ENCODE results near the gene ASB11. TPM values are rescaled to one million over a fixed set of nuclear protein-coding genes. Genes with fewer than 3 reads are reported as not detected.

The ASB11 gene
- total RNA-seq, 1 experiment from 2014 or later = not detected

GRCh38 chrX:15292861-15293260, 22.6 kb downstream of the ASB11 start:
- no peak overlapping the region for H2BK5ac ChIP-seq (ENCODE audit: insufficient read length, low read length)
- no peak overlapping the region for H2BK15ac ChIP-seq (ENCODE audit: low read depth, low read length)
- H3K4me2 ChIP-seq (ENCODE audit: insufficient read depth, insufficient read length, low read length) = no peak overlapping the region
- H3T11ph ChIP-seq (ENCODE audit: low read length) = no peak overlapping the region
- TF ChIP-seq CTCF (conservative IDR thresholded peaks at IDR 0.05) = no peak
- no peak overlapping the region for H4K8ac ChIP-seq (replicated peaks; ENCODE audit: insufficient read length, low read depth, low read length)
- DNase-seq = no peak
- H3K18ac ChIP-seq (ENCODE audit: insufficient read length, low read depth, low read length) = no peak overlapping the region
- H3K9me3 ChIP-seq (ENCODE audit: control insufficient read depth, low read depth, low read length) = no peaks in the 10 kb centered on the region
- no peaks in the 10 kb centered on the region for H3K4me1 ChIP-seq (ENCODE audit: insufficient read depth, low read length)
- no peaks in the 10 kb centered on the region for H3K79me2 ChIP-seq (ENCODE audit: insufficient read depth, low read length)
- no peak overlapping the region for H3K9ac ChIP-seq (ENCODE audit: extremely low read depth, insufficient read length, low read length)
- no peak overlapping the region for H3K27ac Mint-ChIP-seq
- no peak overlapping the region for H4K91ac ChIP-seq (ENCODE audit: insufficient read length, low read depth, low read length)
- H3K23me2 ChIP-seq (ENCODE audit: insufficient read length, low read depth, low read length, poor library complexity, severe bottlenecking) = no peaks in the 10 kb centered on the region
- WGBS (ENCODE audit: extremely low coverage, insufficient read length, low lambda C conversion rate) = no CpG with 5 or more reads among the region's 3 CpGs
- no peak overlapping the region for H2BK120ac ChIP-seq (ENCODE audit: low read depth, low read length, poor library complexity, severe bottlenecking)
- H3K36me3 Mint-ChIP-seq (ENCODE audit: insufficient read depth in 1 of 3, low read depth in 3 of 3) = no peaks in the 10 kb centered on the region
- no peaks in the 10 kb centered on the region for H3K79me1 ChIP-seq (ENCODE audit: insufficient read depth, low read depth, low read length, poor library complexity, severe bottlenecking)
- no peak overlapping the region for H4K5ac ChIP-seq (ENCODE audit: insufficient read length, low read depth, low read length)
- H2BK20ac ChIP-seq (ENCODE audit: low read depth, low read length, poor library complexity, severe bottlenecking) = no peak overlapping the region
- no peak overlapping the region for H2AFZ ChIP-seq (ENCODE audit: low read length)
- no peak overlapping the region for H3K4me3 Mint-ChIP-seq
- H2AK5ac ChIP-seq (ENCODE audit: insufficient read length, low read length) = no peak overlapping the region
- no peak overlapping the region for H3K56ac ChIP-seq (ENCODE audit: insufficient read length, low read depth, low read length)
- H3K4me1 Mint-ChIP-seq = no peaks in the 10 kb centered on the region
- no peak overlapping the region for H3K23ac ChIP-seq (ENCODE audit: insufficient read length, low read depth, low read length)
- H3K9me3 Mint-ChIP-seq = peaks cover 18 to 33% of the 10 kb centered on the region in 2 experiments
- H3K27ac ChIP-seq (ENCODE audit: insufficient read length, low read depth, low read length) = no peak overlapping the region
- H4K20me1 ChIP-seq (ENCODE audit: control insufficient read depth, insufficient read depth, insufficient read length) = no peaks in the 10 kb centered on the region
- H2BK12ac ChIP-seq (ENCODE audit: insufficient read length, low read depth, low read length) = no peak overlapping the region
- no peak overlapping the region for H3K14ac ChIP-seq (ENCODE audit: insufficient read depth, low read length)
- H3K27me3 Mint-ChIP-seq (ENCODE audit: low read depth) = no peaks in the 10 kb centered on the region
- H3K27me3 ChIP-seq (ENCODE audit: insufficient read depth, low read length) = no peaks in the 10 kb centered on the region
- no peak overlapping the region for H3K4ac ChIP-seq (ENCODE audit: low read depth, low read length)

Data from H9 (cell line).